Loucy (cell line): Measurements from ENCODE around the gene PRDX1.

Experiments used
- H2AFZ ChIP-seq: fragments of 200-600 bp; sonication (generic); 2 replicates; pipeline ENCODE4 v1.6.0; 2016; ENCODE audit warnings: antibody characterized with exemption, mild to moderate bottlenecking, low read length, moderate library complexity
- H3F3A ChIP-seq: fragments of 200-600 bp; 2 replicates; pipeline ENCODE4 v1.6.0; 2016; ENCODE audit warnings: antibody characterized with exemption, low read depth, mild to moderate bottlenecking
- H3K27me3 ChIP-seq: fragments of 200-600 bp; sonication (generic); 2 replicates; pipeline ENCODE4 v1.6.1; 2014; ENCODE audit warnings: low read length, mild to moderate bottlenecking; ENCODE audit not compliant: insufficient read depth, poor library complexity, severe bottlenecking
- H3K36me3 ChIP-seq: fragments of 200-600 bp; sonication (generic); 2 replicates; pipeline ENCODE4 v1.6.1; 2016; ENCODE audit warnings: low read length; ENCODE audit not compliant: insufficient read depth
- H3K4me1 ChIP-seq: fragments of 200-600 bp; sonication (generic); 2 replicates; pipeline ENCODE4 v1.5.1; 2014; ENCODE audit warnings: low read length, mild to moderate bottlenecking; ENCODE audit not compliant: insufficient read depth, poor library complexity, severe bottlenecking
- H3K4me2 ChIP-seq: fragments of 200-600 bp; sonication (generic); 2 replicates; pipeline ENCODE4 v1.6.0; 2014; ENCODE audit warnings: antibody characterized with exemption, low read length, low read depth, mild to moderate bottlenecking; ENCODE audit not compliant: poor library complexity, severe bottlenecking
- H3K4me3 ChIP-seq: fragments of 200-600 bp; sonication (generic); 2 replicates; pipeline ENCODE4 v1.5.1; 2014; ENCODE audit warnings: low read length, mild to moderate bottlenecking, mixed read lengths; ENCODE audit not compliant: poor library complexity, severe bottlenecking
- H3K79me2 ChIP-seq: fragments of 200-600 bp; sonication (generic); 2 replicates; pipeline ENCODE4 v1.6.1; 2014; ENCODE audit warnings: low read length; ENCODE audit not compliant: insufficient read depth
- H3K9ac ChIP-seq: fragments of 200-600 bp; sonication (generic); 2 replicates; pipeline ENCODE4 v1.6.0; 2014; ENCODE audit warnings: mild to moderate bottlenecking, low read depth, low read length, moderate library complexity; ENCODE audit not compliant: poor library complexity, severe bottlenecking
- H3K9me2 ChIP-seq: fragments of 200-600 bp; sonication (generic); replicated peaks from 2 replicates; pipeline ENCODE4 v1.6.1; 2016; ENCODE audit warnings: low read depth, low read length, mixed read lengths
- H3K9me3 ChIP-seq: fragments of 200-600 bp; sonication (generic); 2 replicates; pipeline ENCODE4 v1.6.1; 2014; ENCODE audit warnings: mild to moderate bottlenecking, antibody characterized with exemption, low read length, low read depth; ENCODE audit not compliant: insufficient read depth
- H4K20me1 ChIP-seq: fragments of 200-600 bp; sonication (generic); 2 replicates; pipeline ENCODE4 v1.6.0; 2014; ENCODE audit warnings: antibody characterized with exemption, low read length, mild to moderate bottlenecking; ENCODE audit not compliant: insufficient read depth, poor library complexity, severe bottlenecking
- CTCF ChIP-seq: fragments of 200-600 bp; sonication (generic); conservative IDR thresholded peaks from 2 replicates; pipeline ENCODE4 v1.5.1; 2014; ENCODE audit warnings: mild to moderate bottlenecking, antibody characterized with exemption, low read length
- EZH2phosphoT487 ChIP-seq: fragments of 200-600 bp; IDR thresholded peaks from 2 replicates; pipeline ENCODE4 v1.6.1; 2018; ENCODE audit warnings: antibody characterized with exemption, mild to moderate bottlenecking, moderate library complexity, borderline replicate concordance

Gene PRDX1

GRCh38 chr1:45541193-45541592 is 19.5 kb upstream of the PRDX1 start:
- TF ChIP-seq CTCF: no peak
- no peak for TF ChIP-seq EZH2phosphoT487
- H3K4me3 ChIP-seq: no peak overlapping the region
- no peaks in the 10 kb centered on the region for H3K9me3 ChIP-seq
- no peaks in the 10 kb centered on the region for H4K20me1 ChIP-seq
- H3F3A ChIP-seq: peaks cover 8% of the 10 kb centered on the region; the same call in 1 of the 2 replicates
- no peak overlapping the region for H2AFZ ChIP-seq
- peaks cover 52% of the 10 kb centered on the region for H3K4me1 ChIP-seq
- H3K4me2 ChIP-seq: no peak overlapping the region
- no peaks in the 10 kb centered on the region for H3K36me3 ChIP-seq
- no peaks in the 10 kb centered on the region for H3K27me3 ChIP-seq
- no peak overlapping the region for H3K9ac ChIP-seq
- H3K79me2 ChIP-seq: no peaks in the 10 kb centered on the region
- H3K9me2 ChIP-seq: no peaks in the 10 kb centered on the region

GRCh38 chr1:45536886-45537285 is 15.2 kb upstream of the PRDX1 start:
- Histone ChIP-seq H3K4me1 (peaks cover 19% of the 10 kb centered on the region), H3F3A (no peaks in the 10 kb centered on the region), H3K9ac (no peak overlapping the region), H3K79me2 (no peaks in the 10 kb centered on the region), H3K36me3 (no peaks in the 10 kb centered on the region), H3K9me2 (no peaks in the 10 kb centered on the region), H3K9me3 (no peaks in the 10 kb centered on the region), H3K4me2 (peak overlapping the region; percentile 6), H3K27me3 (no peaks in the 10 kb centered on the region), H4K20me1 (no peaks in the 10 kb centered on the region), H3K4me3 (no peak overlapping the region), H2AFZ (0 out of 2 replicates have a peak overlapping the region, but pooled peaks have one; percentile 17)
- TF ChIP-seq CTCF (no peak), EZH2phosphoT487 (no peak)

GRCh38 chr1:45535988-45536766 is 14.5 kb upstream of the PRDX1 start:
- peak overlapping the region; percentile 6 for H3K4me2 ChIP-seq
- no peaks in the 10 kb centered on the region for H3K27me3 ChIP-seq
- H2AFZ ChIP-seq: no peak overlapping the region
- peaks cover 17% of the 10 kb centered on the region for H3K4me1 ChIP-seq
- H3F3A ChIP-seq: no peaks in the 10 kb centered on the region
- H3K9ac ChIP-seq: no peak overlapping the region
- H3K36me3 ChIP-seq: no peaks in the 10 kb centered on the region
- no peak for TF ChIP-seq EZH2phosphoT487
- TF ChIP-seq CTCF: no peak
- H3K9me3 ChIP-seq: no peaks in the 10 kb centered on the region
- no peaks in the 10 kb centered on the region for H3K9me2 ChIP-seq
- no peaks in the 10 kb centered on the region for H3K79me2 ChIP-seq
- no peaks in the 10 kb centered on the region for H4K20me1 ChIP-seq
- no peak overlapping the region for H3K4me3 ChIP-seq
